ENCODE results near the gene GPSM3.

GRCh38 chr6:32195902-32196681 lies 3.6 kb upstream of the GPSM3 start:
- TF ChIP-seq CTCF (IDR thresholded peaks at IDR 0.05) (no peak), ZFX (IDR thresholded peaks at IDR 0.05; ENCODE audit: borderline replicate concordance) (no peak)
